Amygdala (tissue), 56 donors: ENCODE results near the gene RNLS.
"Not testable (repeated sequence)": the region's sequence is repeated elsewhere in the genome, so short reads cannot be mapped to it uniquely, and the experiment has no call there.

Experiments
- DNase-seq, 56 donors: peaks; one replicate each; lab custom pipeline; 2025; lab: John Stamatoyannopoulos, UW

The RNLS gene

DNA sequence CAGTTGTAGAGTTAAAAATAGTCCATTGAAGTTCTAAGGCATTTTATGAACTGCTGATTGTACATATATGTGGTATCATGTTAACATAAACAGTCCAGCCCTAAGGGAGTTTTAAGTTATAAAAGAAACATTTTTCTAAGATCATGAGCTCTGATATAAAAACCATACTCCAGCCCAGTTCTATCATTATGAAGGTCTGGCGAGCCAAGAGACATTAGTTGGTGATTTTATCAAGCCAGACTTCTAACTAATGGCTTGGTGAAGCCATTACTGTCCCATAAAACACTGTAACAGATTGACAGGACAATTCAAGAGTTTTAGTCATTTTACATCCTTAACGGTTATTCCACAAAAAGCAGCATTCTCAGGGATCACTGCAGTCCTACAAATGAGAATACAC lies 221.6 kb downstream of the RNLS start:
- no peak for DNase-seq

DNA sequence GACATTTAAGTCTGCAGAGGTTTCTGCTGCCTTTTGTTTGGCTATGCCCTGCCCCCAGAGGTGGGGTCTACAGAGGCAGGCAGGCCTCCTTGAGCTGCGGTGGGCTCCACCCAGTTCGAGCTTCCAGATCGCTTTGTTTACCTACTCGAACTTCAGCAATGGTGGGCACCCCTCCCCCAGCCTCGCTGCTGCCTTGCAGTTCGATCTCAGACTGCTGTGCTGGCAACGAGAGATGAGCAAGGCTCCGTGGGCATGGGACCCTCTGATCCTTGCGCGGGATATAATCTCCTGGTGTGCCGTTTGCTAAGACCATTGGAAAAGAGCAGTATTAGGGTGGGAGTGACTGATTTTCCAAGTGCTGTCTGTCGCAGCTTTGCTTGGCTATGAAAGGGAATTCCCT lies 227.4 kb downstream of the RNLS start:
- DNase-seq = not testable (repeated sequence)

DNA sequence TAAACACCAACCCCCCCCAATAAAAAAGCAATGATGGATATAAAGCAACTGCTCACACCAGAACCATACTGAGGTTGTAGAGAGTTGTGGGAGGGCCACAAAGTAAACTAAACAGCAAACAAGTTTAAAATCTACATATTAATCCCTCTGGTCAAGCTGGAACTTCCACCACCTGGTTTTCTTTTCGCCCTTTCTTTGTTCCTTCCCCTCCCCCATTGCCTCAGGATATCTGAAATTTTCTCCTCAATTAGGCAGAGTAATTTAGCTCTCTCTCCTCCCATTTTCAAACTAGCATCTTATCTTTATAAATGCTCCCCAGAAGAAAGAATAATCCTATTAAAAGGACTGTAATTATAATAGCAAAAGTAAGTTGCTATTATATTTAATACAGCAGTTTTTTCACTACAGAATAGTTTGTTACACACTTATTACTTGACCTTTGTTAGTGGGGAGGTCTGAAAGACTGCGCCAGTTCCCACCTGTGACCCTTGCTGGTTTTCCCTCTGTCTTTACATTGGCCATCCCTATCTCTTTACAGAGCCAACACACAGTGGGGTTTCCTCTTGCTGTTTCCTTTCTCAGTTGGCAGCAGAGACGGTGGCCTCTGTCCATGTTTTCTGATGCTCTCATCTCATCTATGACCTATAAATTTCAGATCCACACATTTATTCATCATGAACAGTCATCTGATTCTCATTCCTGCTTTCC lies 235.4 kb downstream of the RNLS start:
- no peak for DNase-seq

DNA sequence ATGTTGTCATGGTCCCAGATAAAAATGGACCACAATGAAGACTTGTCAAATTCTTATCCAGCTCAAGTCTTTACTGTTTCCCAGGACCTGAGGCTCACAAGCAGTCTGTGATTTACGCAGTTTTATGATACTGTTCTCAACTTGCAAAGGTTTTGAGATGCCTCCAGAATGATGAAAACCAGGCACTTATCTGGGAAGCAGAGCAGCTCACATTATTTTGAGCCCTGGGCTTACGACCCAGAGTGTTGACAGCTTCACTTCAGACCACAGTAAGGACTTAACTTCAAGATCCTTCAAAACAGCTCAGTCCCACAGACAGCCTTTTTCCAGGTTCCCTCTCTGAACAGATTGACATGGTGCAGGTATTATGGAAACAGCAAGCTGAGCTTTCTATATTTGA lies 236.1 kb downstream of the RNLS start:
- DNase-seq = no peak

DNA sequence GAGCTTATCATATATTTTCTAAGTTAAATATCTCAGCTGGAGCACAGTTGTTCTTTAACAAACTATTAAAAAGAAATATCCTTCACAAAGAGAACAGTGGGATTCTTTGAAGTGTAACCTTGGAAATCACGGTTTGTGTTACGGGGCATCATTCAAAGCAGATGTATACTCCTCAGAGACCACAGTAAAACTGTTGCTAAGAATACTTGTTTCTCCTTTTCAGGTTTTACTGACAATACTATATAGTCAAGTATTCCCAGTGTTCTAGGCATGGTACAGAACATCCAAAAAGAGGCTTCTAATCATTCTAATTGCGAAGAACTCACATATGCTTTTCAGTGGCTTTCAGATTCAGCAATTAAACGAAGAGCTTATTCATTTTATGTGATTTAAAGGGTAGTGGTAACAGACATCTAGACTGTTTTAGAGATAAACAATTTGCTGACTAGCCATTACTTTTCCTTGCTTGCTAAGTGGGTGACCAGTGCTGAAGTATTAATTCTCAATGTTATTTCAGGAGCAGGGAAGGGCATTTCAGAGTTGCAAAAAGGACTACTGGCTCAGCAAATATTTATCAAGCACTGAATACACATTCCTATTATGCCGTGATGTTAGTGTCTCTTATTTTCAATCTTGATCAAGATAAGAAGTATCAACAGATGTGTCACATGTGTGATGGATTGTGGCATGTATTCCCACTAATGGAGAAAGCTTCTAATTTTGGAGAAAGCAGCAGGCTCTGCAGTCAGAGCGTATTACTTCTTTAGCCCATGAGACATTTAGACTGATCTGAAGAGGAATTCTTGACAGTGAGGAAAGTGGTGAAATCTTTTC lies 236.8 kb downstream of the RNLS start:
- DNase-seq = no peak

DNA sequence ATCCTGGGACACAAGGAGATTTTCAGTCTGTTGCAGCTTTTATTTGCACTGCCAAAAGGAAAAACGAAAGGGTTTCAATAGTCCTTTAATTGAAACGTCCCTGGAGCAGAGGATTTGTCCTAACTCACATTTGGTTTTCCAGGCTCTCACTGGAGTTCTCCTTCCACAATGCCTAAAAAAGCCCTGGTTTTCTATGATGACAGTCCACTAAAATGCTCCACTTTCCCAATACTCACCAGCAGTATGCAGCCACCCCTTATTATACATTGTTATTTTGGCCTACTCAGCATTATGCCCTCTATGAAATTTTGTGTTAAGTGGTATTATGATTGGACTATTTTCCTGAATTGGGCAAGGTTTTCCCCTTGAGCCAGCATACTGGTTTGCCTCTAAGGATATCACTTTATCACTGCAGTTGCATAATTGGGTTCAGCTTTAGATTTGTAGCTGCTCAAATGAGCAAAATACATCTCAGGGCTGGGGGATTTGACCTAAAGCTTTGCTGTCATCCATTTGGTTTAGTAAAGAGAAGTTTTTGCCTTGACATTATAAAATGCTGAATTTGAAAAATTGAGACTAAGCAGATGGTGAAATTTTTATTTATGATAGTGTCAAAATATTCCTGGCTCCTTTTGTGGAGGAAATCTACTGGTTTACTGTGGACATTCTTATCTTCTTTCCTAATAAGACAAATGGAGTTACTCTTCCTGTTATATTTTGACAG lies 239.2 kb downstream of the RNLS start:
- DNase-seq = no peak

DNA sequence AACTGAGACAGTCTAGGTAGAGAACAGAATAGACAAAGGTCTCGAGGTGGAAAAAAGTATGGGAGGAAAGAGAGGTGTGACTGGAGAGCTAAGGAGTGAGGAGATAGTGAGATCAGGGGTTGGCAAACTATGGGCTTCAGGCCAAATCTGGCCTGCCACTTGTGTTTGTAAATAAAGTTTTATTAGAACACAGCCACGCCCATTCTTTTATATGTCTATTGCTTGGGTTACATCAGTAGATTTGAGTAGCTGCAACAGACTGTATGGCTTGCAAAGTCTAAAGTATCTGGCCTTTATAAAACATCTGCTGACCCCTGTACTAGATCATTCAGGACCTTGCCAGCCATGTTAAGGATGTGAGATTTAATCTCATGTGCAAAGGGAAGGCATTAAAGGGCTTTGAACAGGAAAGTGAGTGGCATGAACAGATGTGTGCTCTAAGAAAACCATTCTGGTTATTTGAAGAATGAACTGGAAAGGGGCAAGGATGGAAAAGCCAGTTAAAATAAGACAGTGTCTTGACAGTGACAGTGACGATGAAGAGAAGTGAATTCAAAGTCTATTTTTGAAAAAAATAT lies 240.3 kb downstream of the RNLS start:
- no peak for DNase-seq

DNA sequence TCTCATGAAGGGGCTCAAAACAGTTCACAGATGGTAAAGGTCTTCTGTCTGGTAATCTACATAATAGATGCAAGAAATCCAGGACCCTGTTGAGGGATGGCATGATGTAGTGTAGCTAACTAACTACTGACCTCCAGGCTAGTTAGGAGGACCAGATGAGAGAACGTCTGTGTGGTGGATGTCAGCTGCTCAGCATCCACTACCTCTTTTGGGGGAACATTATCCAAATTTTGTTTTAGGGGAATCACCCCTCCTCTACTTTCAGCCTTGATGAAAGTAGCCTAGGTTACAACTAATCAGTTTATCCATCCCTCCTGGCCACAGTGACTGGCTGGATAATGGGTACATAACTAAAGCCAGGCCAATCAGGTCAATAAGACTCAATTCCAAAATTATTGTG lies 246.0 kb downstream of the RNLS start:
- DNase-seq = no peak

DNA sequence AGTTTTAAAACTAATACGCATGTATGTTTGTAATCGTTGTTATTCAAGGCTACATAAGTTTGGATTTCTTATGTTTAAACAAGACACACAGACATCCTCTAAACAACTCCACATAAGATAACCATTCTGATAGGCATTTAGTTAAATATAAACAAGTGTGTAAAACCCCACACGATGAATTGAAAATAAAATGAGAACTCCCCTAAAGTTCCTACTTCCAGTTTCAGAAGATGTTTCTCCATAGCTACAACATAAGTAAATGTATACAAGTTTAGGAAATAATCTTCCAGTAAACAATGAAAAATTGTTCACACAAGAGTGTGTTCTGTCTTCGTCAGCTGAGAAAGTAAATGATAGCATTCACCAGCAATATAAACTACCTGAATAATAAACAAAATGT lies 246.8 kb downstream of the RNLS start:
- no peak for DNase-seq

DNA sequence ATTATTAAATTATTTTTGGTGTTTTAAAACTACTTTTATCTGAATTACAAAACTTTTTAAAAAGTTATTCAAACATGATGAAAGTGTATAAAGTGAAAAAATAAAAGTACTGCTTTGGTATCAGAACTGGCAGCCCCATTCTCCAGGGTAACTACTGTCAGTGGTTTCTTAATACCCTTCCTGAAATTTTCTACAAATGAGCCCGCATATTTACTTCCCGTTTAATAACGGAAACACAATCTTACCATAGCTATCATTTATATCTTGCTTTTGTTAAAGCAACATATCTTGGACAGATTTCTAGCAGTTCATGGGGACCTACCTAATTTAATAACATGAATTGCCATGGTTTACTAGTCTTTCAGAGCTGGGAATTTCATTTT lies 249.9 kb downstream of the RNLS start:
- DNase-seq = no peak

DNA sequence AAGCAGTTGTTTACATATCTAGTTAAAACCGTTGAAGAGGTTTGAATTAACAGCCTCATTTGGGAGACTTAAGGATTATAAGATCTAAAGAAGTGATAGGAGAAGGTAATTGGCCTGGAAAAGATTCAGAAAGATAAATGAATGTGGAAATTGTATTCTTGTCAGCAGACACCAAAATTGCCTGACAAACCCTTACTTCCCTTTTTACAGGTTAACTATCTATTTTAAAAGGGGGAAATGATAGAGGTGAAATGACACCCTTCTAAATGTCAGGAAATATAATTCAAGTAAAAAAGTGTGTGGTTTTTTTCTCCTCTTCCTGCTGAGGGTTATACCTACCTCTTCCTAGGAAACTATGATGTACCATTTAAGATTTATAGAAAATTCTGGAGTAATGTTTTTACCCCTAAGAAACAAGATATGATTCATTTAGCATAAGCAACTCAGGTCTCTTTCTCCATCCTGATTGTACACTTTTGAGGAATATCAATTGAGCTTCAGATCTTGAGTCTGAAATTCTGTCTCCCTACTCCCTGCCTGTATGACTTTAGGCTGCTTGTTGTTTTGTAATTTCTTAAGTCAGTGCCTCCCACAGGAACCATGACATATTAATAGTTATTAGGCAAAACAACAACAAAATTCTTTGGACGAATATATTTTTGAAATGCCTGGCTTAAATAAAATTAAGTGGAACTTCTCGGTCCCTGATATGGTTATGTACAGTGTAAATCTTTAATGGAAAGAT lies 250.4 kb downstream of the RNLS start:
- DNase-seq = no peak

DNA sequence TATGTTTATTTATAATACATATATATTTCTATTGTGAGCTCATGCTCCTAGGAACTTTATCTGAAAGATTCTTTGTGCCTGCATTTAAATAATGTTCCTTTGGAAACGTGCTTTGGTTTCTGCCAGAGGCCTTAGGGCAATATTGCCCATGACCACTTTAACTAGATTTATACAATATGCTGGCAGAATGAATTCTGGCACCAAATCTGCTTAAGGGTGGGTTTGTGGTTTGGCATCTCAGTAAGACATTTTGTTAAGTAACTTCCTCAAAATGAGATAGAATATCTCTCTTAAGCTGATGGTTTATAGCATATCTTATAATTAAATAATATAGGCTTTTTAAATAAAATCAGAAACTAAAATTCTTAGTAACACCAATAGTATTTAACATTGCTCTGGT lies 252.9 kb downstream of the RNLS start:
- DNase-seq = no peak

DNA sequence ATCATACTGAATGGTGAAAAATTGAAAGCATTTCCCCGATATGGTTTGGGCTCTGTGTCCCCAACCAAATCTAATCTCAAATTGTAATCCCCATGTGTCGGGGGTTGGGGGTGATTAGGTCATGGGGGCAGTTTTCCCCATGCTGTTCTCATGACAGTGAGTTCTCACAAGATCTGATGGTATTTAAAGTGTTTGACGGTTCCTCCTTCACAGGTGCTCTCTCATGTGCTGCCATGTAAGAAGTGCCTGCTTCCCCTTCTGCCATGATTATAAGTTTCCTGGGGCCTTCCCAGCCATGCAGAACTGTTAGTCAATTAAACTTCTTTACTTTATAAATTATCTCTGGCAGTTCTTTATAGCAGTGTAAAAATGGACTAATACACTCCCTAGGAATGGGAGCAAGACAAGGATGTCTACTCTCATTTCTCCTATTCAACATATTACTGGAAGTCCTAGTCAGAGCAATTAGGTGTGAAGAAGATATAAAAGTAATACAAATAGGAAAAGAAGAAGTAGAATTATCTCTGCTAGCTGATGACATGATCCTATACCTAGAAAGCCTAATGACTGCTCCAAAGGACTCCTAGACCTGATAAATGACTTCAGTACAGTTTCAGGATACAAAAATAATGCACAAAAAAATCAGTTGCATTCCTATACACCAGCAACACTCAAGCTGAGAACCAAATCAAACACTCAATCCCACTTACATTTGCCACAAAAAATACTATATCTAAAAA lies 260.6 kb downstream of the RNLS start:
- DNase-seq = no peak

DNA sequence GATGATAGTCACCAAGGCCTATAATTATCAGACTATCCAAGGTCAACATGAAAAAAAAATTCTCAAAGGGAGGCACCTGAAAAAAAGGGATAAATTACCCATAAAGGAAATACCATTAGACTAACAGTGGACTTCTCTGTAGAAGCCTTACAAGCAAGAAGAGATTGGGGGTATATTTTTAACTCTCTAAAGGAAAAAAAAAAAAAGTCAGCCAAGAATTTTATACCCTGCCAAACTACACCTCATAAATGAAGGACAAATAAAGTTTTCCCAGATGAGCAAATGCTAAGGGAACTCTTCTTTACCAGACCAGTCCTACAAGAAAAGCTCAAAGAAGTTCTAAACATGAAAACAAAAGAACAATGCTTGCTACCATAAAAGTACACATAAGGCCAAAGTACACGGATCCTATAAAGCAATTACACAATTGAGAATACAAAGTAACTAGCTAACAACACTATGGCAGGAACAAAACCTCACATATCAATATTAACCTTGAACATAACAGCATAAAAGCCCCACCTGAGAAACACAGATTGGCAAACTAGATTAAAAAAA lies 263.1 kb downstream of the RNLS start:
- DNase-seq = no peak

DNA sequence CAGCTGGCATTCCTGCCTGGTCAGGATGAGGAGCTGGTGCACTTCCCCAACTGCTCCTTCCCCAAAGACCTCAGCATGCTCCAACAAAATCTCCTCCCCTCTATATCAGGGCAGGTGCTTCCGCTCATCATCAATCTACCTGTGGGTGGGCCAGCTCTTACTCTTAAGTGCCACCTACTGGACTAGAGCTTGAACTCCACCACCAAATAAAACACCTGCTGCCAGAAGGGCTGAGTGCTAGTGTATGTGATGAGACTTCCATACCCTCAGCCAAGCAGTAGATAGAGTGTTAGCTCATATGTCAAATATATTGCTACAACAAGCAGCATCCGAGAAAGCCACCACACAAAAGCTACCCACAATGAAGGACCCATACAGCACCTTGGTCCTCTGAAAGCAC lies 264.3 kb downstream of the RNLS start:
- no peak for DNase-seq

DNA sequence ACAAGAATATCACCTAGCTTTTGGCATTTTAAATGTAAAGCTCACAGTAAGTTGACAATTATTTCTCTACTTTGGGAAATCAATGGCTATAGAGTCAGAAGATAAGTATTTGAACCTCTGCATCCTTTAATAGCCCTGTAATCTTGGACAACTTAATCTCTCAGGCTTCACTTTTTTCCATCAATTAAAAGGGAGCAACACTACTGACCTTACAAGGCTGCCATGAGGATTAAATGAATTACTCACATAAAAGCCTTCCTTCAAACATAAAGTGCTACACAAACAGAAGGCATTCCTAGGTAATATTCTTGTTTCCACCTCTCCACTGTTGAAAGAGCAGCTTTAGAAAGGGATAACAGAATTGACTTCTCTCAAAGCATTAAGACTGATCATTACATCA lies 266.0 kb downstream of the RNLS start:
- DNase-seq = no peak

DNA sequence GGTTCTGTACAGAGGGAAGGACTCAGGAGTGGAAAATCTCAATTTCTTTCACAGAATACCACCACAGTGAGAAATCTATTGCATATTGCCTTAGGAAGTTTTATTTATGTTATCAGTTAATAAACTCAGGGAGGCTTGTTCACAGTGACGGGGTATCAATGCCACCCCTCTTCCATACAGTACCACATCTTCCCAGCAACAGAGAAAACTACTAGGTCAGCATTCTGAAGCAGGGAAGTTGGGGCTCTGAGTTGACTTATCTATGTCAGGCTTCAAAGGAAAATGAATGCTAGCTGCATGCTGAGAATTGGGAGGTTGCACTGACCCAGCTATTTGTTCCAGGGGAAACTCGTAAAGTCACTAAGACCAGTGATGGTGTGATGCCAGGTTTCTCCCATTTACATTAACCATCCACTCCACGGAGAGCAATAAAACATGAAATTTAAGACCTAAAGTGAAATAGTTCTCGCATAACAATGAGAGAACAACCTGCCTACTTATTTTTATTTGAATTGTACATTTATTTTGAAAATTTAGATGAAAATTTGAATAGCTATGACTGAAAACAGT lies 266.7 kb downstream of the RNLS start:
- DNase-seq = no peak

DNA sequence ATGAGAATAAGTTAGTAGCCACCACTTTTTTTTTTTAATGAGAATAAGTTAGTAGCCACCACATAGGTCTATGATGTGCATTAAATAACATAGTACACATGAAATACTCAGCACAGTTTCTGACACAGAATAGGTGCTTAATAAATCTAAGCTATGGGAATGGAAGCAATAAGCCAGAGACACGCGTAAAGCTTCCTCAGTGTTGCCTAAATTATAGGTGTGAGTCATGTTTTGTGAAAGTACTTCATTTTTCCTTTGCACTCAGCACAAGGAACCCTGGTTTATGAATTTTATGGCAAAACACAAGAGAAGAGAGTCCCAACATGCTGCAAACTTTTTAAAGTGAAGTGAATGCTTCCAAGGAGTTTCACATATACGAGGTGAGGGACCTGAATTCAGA lies 267.4 kb downstream of the RNLS start:
- no peak for DNase-seq

DNA sequence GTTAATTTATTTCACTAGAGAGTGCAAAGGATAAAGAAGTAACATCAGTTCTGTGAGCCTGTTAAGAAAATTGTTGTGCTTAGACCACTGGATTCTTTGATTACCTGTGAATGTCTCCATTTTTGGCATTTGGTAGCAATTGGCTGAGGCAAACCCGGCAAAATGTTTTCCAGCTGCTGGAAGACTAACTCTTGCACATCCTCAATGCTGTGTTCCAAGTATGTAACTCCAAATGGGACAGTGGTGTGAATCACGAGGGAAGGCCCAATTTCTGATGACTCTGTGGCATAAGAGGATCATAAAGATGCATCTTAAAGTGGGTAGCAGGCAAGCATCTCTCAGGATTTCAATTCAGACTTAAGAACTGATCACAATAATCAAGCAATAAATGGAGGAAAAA lies 268.8 kb downstream of the RNLS start:
- no peak for DNase-seq
